Left cardiac atrium (tissue), 4 donors: Measurements from ENCODE around the gene STARD7. TPM values are rescaled to one million over a fixed set of nuclear protein-coding genes. Genes with fewer than 3 reads are reported as not detected.
A peak's percentile ranks its signal among the peaks of the same experiment; 100 is the strongest.
"Not testable (repeated sequence)": the region's sequence is repeated elsewhere in the genome, so short reads cannot be mapped to it uniquely, and the experiment has no call there.

Source experiments
- ATAC-seq, 2 donors: fragments of 200-7000 bp; cut with Tn5 transposase; one replicate each; pipeline ENCODE4 v1.9.1; 2020; ENCODE audit warnings: mild to moderate bottlenecking in 2 of 2, moderate library complexity in 2 of 2
- DNase-seq: peaks from one replicate; pipeline ENCODE4 v3.0.0-alpha.2; 2020
- intact Hi-C, 2 donors: fragments of 100-400 bp; cut with DNase I; formaldehyde crosslinking; loops; one replicate each; pipeline versions ENCODE4 v1.14.1 to v1.15.1; 2022 to 2023
- total RNA-seq, 2 donors: library from RNA; stranded (reverse); fragmentation: NEBNext Ultra II Directional; extraction: Animal tissue kit (Norgen Biotek cat#: 25700); gene quantifications; one replicate each; pipeline ENCODE4 v1.2.1, GENCODE V29; 2021
- donor health status: DM: no; HTN: yes; CAD: no.
- donor health status: DM: no; HTN: yes; CAD: no; lungs with severe emphysema.
- donor health status: DM: yes; HTN: yes; CAD: no.
- donor health status: Dilated cardiomyopathy.

Gene STARD7
- total RNA-seq, 2 donors from 2014 or later = 135 to 185 TPM

DNA sequence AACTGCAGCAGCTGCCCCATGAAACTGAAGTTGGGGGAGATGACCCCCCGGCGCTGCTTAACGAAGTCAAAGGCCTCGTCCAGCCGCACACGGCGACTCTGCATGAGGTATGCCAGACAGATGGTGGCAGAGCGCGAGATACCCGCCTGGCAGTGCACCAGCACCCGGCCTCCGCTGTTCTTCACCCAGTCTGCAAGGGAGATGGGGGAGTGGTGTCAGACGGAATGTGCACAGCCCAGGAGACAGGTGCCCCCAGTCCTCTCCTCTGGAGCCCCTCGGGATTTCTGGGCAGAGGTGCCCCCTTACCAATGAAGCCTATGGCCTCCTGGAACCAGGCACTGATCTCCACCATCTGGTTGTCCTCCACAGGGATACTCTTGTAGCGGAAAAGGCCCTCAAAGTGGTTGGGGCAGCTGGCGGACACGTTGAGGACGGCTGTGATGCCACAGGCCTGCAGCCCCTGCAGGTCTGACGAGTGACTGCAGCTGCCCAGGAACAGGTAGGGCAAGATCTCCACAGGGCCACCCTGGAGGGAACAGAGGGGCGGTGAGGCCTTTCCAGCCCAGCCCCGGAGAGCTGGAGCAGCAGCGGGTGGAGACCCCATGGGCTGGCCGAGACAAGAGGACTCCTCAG, 64.7 kb downstream of the STARD7 start:
- no peak for ATAC-seq
- no peak for DNase-seq
- intact Hi-C loops = no loop called here

DNA sequence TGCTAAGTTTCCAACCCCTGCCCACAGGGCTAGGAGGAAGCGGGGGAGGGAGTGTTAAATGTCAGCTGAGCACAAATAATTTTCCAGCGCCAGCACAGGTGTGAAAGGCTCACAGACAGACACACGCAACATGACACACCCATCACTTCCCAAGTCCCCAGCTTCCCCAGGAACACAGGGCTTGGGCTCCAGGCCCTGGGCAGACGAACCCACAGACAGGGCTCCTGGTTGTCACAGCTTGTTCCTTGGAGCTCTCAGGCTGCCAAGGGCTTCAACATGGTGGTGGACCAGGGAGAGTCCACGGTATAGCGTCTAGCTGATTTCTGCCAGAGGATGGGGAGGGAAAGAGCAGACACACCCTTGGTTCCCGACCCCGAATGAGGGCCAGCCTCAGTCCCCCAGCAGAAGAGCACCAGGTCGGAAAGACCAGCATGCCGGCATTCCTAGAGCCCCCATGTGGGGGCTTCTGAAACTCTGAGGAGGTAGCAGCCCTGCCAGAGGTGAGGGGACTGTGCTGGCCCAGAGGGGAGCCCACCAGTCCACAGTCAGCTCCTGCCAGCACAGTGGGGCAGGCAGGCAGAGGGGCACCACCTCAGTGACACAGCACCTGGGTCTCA, 65.3 kb downstream of the STARD7 start:
- peak; percentile 17 for DNase-seq
- ATAC-seq = no peak
- intact Hi-C loops = no loop called here

DNA sequence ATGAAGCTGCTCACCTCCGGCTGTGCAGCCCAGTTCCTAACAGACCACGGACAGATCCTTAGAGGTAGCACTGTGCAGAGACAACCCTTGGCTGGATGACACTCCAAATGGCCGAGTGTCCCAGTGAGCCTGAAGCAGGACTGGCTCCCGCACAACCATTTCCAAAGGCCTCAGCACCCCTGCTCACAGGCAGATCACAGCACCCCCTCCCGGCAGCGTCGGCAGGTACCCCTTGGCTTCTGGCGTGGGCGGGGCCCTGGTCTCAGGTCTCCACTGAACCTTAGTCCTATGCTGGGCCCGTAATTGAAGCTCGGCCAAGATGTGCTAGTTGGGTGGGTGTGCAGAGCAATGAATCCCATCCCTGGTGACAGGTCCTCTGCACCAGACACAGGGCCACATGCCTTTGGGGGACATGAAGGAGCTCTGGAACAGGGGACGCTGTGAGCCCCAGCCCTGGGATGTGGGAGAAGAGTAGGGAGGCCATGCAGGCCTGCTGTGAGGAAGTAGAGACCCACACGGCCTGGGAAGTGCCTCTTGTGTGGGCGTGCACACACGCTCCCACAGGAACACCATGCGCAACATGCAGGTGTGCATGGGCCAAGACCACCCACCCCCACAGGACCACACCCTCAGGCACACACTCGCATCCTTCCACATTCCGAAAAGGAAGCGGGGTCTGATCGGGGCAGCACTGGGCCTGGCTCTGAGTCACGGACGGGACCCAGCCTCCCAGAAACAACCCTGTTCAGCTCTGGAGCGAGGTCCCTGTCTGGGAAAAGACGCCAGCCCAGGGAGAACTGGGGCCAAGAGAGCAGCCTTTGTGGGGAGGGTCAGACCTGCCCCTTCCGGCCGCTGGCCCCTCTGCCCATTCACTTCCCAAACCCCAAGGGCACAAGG, 66.2 kb downstream of the STARD7 start:
- no peak for ATAC-seq
- DNase-seq = peak; percentile 13
- intact Hi-C loops = no loop called here

DNA sequence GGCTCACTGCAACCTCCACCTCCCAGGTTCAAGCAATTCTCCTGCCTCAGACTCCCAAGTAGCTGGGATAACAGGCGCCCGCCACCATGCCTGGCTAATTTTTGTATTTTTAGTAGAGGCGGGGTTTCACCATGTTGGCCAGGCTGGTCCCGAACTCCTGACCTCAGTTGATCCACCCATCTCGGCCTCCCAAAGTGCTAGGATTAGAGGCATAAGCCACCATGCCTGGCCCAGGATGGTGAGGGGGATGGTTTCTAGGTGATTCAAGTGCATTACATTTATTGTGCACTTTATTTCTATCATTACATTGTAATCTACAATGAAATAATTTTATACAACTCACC, 67.0 kb downstream of the STARD7 start:
- intact Hi-C loops, ATAC-seq, DNase-seq: not testable (repeated sequence)

DNA sequence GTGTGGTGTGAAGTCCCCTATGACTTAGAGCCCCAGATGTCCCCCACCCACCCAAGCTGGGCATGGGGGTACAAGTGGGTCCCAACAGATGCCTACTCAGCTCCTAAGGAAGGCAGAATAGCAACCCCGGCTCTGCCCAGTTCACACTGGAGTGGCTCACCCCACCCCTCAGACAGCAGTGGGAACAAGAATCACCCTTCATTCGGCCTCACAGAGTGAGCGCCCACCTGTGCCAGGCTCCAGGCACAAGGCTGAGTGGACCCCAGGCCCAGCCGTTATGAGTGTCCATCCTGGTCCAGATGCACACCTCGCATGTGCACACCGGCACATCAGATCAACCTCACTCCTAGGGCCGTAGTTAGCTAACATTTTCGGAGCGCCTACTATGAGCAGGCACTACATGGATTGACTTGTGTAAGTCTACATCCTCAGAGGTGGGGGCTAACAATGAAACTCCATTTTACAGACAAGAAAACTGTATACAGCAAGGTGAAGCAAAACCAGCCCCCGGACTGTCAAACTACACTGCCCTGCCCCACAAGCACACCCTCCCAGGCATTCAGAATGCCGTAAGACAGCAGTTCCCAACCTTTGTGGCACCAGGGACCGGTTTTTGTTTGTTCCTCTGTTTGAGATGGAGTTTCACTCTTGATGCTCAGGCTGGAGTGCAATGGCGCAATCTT, 67.5 kb downstream of the STARD7 start:
- intact Hi-C loops = no loop called here
- DNase-seq = no peak
- ATAC-seq = no peak

DNA sequence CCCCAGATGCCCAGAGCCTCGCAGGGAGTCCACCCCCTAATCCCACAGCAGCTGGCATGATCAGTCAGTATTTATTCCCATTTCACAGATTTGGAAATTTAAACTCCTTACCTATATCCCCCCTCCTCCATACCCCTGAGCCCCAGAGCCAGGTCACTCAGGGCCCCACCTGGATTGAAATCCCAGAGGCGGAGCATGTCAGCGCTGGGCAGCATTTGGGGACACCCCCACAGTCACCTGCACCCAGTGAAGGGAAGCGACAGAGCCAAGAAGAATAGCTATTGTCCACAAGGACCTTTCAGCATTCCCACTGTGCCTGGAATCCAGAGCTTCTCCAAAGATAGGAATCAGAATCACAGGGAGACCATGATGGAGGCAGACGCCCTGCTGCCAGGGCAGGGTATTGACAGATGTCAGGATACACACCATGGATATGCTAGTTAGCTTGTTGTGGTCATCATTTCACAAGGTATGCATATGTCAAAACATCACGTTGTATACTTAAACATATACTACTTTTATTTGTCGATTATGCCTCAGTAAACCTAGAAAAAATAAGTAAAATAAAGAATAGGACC, 69.4 kb downstream of the STARD7 start:
- ATAC-seq (no peak), DNase-seq (no peak)
- intact Hi-C loops = loop anchor here (2.0 to 10.0 kb wide), 3 partner anchors 116 to 368 kb away; partner anchors contain the start of gene NEURL3 (in 2 of the 2)

DNA sequence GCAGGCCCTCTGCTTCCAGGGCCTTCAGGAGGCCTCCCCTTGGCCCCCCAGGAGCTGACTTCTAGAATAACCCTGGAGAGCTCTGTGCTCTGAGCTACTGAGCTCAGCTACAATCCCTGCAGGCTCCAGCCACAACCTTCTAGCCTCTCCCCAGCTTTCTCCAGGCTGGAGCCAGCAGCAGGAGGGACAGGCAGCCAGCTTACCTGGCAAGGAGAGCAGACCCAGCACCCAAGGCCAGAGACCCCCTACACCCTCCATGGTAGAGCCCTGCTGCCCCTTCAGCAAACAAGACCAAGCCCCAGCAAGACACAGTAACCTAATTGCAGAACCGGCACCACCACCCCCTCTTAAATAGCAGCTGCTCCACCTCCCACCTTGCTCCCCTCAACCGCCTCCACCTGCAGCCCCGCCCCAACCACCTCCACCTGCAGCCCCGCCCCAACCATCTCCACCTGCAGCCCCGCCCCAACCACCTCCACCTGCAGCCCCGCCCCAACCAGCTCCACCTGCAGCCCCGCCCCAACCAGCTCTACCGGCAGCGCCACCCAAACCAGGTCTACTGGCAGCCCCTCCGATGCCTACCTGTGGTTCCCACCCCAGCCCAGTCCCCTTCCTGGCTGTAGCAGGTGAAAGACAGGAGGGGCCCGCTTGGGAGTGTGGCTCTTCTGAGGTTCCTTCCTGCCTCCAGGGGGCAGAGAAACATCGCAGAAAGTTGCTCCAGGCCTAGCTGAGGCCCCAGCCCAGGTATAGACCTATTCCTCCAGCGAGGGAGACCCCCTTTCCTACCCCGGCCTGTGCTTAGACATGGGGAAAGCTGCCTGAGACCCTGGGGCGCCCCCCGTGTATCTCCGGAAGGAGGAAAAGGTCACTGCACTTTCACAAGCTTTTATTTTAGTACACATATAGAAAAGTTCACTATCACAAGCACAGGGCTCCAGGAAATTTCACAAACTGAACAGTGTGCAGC, 70.2 kb downstream of the STARD7 start, which contains the start of gene ASTL:
Gene ASTL (minus strand): TSS at position 324 of the 967 bp plus-strand sequence. CDS start 66 bp downstream, at position 258.
- ATAC-seq (peak; percentile 54 to 65), DNase-seq (no peak)
- intact Hi-C loops = loop anchor here (2.0 to 10.0 kb wide), 3 partner anchors 116 to 369 kb away; partner anchors contain the start of gene NEURL3 (in 2 of the 2)

DNA sequence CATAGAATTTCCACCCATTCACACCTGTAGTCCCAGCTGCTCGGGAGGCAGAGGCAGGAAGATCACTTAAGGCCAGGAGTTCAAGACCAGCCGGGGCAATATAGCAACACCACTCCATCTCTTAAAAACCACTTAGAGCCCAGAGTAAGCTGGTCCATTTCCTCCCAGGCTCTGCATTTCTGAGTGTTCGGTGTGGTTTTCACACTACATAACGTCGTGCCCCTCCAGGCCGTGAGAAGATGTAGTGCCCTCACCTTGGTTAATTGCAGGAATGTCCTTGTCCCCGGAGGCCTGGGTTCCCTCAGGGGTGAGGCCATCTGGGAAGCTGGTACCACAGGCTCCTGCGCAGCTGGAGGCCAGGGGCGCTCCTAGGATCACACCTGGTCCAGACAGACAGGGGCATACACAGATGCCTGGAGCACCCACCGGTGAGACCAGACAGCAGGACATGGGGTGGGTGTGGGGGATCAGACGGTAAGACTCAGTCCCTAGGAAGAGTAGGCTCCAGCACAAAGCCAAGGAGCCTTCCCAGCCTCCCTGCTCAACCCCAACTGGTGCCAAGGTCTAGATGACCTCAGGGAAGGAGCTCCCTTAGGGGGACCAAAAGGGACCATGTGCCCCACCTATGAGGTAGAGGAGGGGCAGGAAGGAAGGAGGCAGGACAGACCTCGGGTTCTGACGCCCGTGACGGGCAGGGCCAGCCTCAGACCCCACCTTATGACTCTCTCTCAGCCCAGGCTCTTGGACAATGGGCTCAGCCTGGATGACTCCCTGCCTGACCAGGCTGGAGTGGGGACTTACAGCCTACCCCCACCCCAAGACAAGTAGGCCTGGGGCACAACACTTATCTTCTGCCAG, 71.1 kb downstream of the STARD7 start:
- ATAC-seq (no peak), DNase-seq (no peak)
- intact Hi-C loops = loop anchor here (2.0 to 10.0 kb wide), 3 partner anchors 117 to 370 kb away; partner anchors contain the start of gene NEURL3 (in 2 of the 2)

DNA sequence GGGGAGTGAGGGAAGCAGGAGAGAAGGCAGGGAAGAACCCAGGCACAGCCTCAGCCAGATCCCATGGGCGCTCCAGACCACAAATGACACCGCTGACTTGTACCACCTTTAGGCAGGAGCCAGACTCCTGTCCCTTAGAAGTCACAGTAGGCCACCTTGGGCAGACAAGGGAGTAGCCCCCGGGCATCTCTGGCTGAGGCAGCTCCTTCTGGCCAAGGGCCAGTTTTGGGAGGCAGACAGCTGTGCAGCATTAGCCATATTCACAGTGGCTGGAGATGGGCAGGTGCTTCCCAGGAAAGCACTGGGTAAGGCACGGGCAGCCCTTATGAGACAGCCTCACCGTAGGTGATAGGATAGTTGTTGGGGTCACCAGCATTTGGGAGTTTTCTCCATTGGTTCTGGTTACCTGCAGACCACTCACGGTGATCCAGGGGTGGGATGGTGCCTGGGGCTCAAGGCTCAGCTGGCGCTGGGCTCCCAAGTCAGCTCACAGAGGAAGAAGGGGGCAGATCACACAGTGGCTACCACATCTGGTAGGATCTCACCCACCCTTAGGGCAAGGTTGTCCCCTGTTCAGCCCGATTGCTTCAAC, 72.4 kb downstream of the STARD7 start:
- ATAC-seq (no peak), DNase-seq (no peak)
- intact Hi-C loops = loop anchor here (5.0 to 10.0 kb wide), 2 partner anchors 369 to 371 kb away; partner anchors contain the start of gene NEURL3 (in 2 of the 2)

DNA sequence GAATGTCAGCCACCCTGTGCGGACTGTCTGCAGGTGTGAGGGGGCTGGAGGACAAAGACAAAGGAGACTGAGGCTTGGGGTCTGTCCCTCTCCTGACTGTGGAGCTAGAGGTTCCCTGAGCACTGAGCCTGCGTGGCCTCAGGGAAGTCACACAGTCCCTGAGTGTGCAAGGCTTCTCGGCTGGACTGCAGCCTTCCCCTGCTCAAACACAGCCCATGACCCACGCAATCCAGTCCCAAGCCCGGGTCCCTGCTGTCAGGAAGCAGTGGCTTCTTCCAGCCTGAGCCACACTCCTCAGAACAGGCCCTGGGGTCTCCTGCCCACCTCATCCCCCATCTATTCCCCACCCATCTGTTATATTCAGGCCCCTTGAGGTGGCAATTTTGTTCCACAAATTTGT, 73.0 kb downstream of the STARD7 start:
- ATAC-seq (no peak), DNase-seq (no peak)
- intact Hi-C loops = loop anchor here (5.0 to 10.0 kb wide), 2 partner anchors 369 to 372 kb away; partner anchors contain the start of gene NEURL3 (in 2 of the 2)

DNA sequence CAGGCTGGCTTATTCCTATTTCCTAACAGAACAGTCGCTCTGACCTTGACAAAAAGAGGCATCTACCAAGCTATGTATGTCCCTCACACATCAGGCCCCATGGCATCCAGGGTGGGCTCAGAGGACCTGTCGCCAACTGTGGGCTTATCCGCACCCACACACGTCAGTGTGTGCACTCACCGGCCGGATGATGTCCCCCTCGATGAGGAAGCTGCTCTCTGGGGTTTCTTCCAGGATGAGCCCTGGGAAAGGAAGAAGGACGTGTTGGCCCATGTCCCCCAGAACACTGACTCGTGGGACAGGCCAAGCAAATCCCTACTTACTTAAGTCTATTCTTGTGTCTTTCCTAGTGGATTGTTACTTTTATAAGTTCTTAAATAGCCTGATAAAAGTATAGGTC, 73.5 kb downstream of the STARD7 start:
- DNase-seq (no peak), ATAC-seq (no peak)
- intact Hi-C loops = loop anchor here (5.0 to 10.0 kb wide), 2 partner anchors 370 to 372 kb away; partner anchors contain the start of gene NEURL3 (in 2 of the 2)

Other genes starting within 250 kb of the STARD7 start
- 10 to 100 TPM in 1 of 2 donors, 1 to 10 TPM in 1; 9.7 to 11.1 TPM for gene ANKRD36C, start 217.0 kb downstream of the STARD7 start, total RNA-seq
- 1 to 10 TPM; 6.8 to 8.3 TPM for gene GPAT2, start 173.9 kb downstream of the STARD7 start, total RNA-seq
- gene ADRA2B, start 92.3 kb downstream of the STARD7 start, total RNA-seq = 1 to 10 TPM; 1.6 to 2.3 TPM
- gene ASTL, start 70.3 kb downstream of the STARD7 start, total RNA-seq = not detected
- 1 to 10 TPM; 1.6 to 2.4 TPM for gene DUSP2, start 63.4 kb downstream of the STARD7 start, total RNA-seq
- gene TMEM127, start 57.2 kb upstream of the STARD7 start, total RNA-seq = 10 to 100 TPM; 64.4 to 86.6 TPM
- gene CIAO1, start 57.4 kb upstream of the STARD7 start, total RNA-seq = 10 to 100 TPM; 50.0 to 52.7 TPM
- gene SNRNP200, start 96.7 kb upstream of the STARD7 start, total RNA-seq = 10 to 100 TPM; 51.6 to 61.5 TPM
- 1 to 10 TPM; 1.4 to 2.1 TPM for gene ITPRIPL1, start 116.5 kb upstream of the STARD7 start, total RNA-seq
- 1 to 10 TPM in 1 of 2 donors, under 1 TPM in 1; 0.42 to 2.9 TPM for gene NCAPH, start 126.9 kb upstream of the STARD7 start, total RNA-seq